ENCODE measurements around the gene ENO3. TPM values are rescaled to one million over a fixed set of nuclear protein-coding genes. Genes with fewer than 3 reads are reported as not detected.

The ENO3 gene
- total RNA-seq, 2 experiments from 2014 or later, result 26.5 to 26.8 TPM

- Mint-ChIP-seq H3K9me3 (no peaks in the 10 kb centered on the region), H3K27ac (peak overlapping the region; percentile 95), H3K4me1 (ENCODE audit: low read depth) (peaks cover 52% of the 10 kb centered on the region), H3K27me3 (no peaks in the 10 kb centered on the region), H3K36me3 (peaks cover 66% of the 10 kb centered on the region), H3K4me3 (peak overlapping the region; percentile 90)
- POLR2A ChIA-PET, result interaction anchor here (1.1 to 21.0 kb wide), 7 partner anchors 8 to 45 kb away, joined by 3 to 346 read pairs (median 4); partner anchors contain the start of genes C17orf107 and SPAG7
- intact Hi-C loops (cut with micrococcal nuclease), result loop anchor here (5.0 to 10.0 kb wide), 4 partner anchors 213 to 801 kb away; partner anchors contain the start of genes CYB5D2, DERL2, MED11 and MIS12
- peak; percentile 94 for DNase-seq
- CTCF ChIA-PET, result interaction anchor here (2.3 kb wide), 1 partner anchor 21 kb away, joined by 10 read pairs; the partner anchor contains the start of gene SPAG7
Measured at GRCh38 chr17:4945176-4945943, 5.6 kb upstream of the ENO3 start.

GRCh38 chr17:4945944-4946280 lies 5.0 kb upstream of the ENO3 start:
- intact Hi-C loops (cut with micrococcal nuclease), result loop anchor here (5.0 to 10.0 kb wide), 4 partner anchors 214 to 801 kb away; partner anchors contain the start of genes CYB5D2, DERL2, MED11 and MIS12
- H3K4me1 Mint-ChIP-seq (ENCODE audit: low read depth), result peaks cover 56% of the 10 kb centered on the region

GRCh38 chr17:4946312-4946976 lies 4.5 kb upstream of the ENO3 start:
- peaks cover 58% of the 10 kb centered on the region for H3K4me1 Mint-ChIP-seq (ENCODE audit: low read depth)
- peaks cover 57% of the 10 kb centered on the region for H3K36me3 Mint-ChIP-seq
- no peaks in the 10 kb centered on the region for H3K9me3 Mint-ChIP-seq
- H3K27me3 Mint-ChIP-seq, result no peaks in the 10 kb centered on the region
- no peak for DNase-seq
- ChIA-PET POLR2A (interaction anchor here (1.3 to 21.0 kb wide), 4 partner anchors 13 to 46 kb away, joined by 3 to 346 read pairs (median 8); partner anchors contain the start of genes C17orf107 and SPAG7), CTCF (interaction anchor here (2.3 kb wide), 1 partner anchor 20 kb away, joined by 10 read pairs; the partner anchor contains the start of gene SPAG7)
- peak overlapping the region; percentile 95 for H3K27ac Mint-ChIP-seq
- H3K4me3 Mint-ChIP-seq, result peak overlapping the region; percentile 90
- intact Hi-C loops (cut with micrococcal nuclease), result loop anchor here (5.0 to 10.0 kb wide), 4 partner anchors 214 to 802 kb away; partner anchors contain the start of genes CYB5D2, DERL2, MED11 and MIS12

More at GRCh38 chr17:4945944-4946280, 5.0 kb upstream of the ENO3 start:
- DNase-seq, result no peak
- POLR2A ChIA-PET, result interaction anchor here (1.2 to 21.0 kb wide), 5 partner anchors 13 to 46 kb away, joined by 3 to 346 read pairs (median 4); partner anchors contain the start of genes C17orf107 and SPAG7
- peak overlapping the region; percentile 90 for H3K4me3 Mint-ChIP-seq
- peaks cover 62% of the 10 kb centered on the region for H3K36me3 Mint-ChIP-seq
- H3K9me3 Mint-ChIP-seq, result no peaks in the 10 kb centered on the region
- H3K27me3 Mint-ChIP-seq, result no peaks in the 10 kb centered on the region
- H3K27ac Mint-ChIP-seq, result peak overlapping the region; percentile 95
- CTCF ChIA-PET, result interaction anchor here (2.3 kb wide), 1 partner anchor 21 kb away, joined by 10 read pairs; the partner anchor contains the start of gene SPAG7

DNA sequence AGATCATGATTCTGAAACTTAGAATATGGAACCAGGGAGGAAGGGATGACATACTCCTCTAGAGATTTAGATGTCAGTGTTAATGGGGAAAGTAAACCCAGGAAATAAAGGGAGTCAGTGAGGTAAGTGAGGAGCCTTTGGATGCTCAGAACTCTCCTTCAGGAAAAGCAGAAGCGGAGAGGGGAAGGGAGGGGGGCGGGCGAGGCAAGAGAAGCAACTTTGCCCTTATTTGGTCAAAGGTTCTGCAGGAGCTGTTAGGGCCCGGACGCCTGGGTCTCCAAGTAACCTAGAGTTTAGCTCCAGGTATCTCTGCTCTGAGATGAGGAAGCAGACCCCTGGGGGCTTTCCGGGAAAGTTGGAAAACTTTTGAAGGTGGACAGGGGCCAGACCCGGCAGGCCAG lies 3.9 kb upstream of the ENO3 start:
- H3K9me3 Mint-ChIP-seq, result no peaks in the 10 kb centered on the region
- H3K4me3 Mint-ChIP-seq, result peak overlapping the region; percentile 90
- peaks cover 57% of the 10 kb centered on the region for H3K4me1 Mint-ChIP-seq (ENCODE audit: low read depth)
- ChIA-PET CTCF (interaction anchor here (2.3 kb wide), 1 partner anchor 20 kb away, joined by 10 read pairs; the partner anchor contains the start of gene SPAG7), POLR2A (interaction anchor here (1.8 to 21.0 kb wide), 4 partner anchors 8 to 47 kb away, joined by 10 to 346 read pairs (median 38); partner anchors contain the start of genes C17orf107, CAMTA2, RNF167 and SLC25A11)
- H3K27ac Mint-ChIP-seq, result peak overlapping the region; percentile 95
- no peak for DNase-seq
- intact Hi-C loops (cut with micrococcal nuclease), result loop anchor here (5.0 to 10.0 kb wide), 4 partner anchors 215 to 802 kb away; partner anchors contain the start of genes CYB5D2, DERL2, MED11 and MIS12
- peaks cover 51% of the 10 kb centered on the region for H3K36me3 Mint-ChIP-seq
- no peaks in the 10 kb centered on the region for H3K27me3 Mint-ChIP-seq

GRCh38 chr17:4947411-4948165 lies 3.3 kb upstream of the ENO3 start:
- peak overlapping the region; percentile 90 for H3K4me3 Mint-ChIP-seq
- ChIA-PET CTCF (interaction anchor here (2.3 kb wide), 1 partner anchor 19 kb away, joined by 10 read pairs; the partner anchor contains the start of gene SPAG7), POLR2A (interaction anchor here (1.1 to 21.0 kb wide), 5 partner anchors 8 to 50 kb away, joined by 5 to 346 read pairs (median 13); partner anchors contain the start of genes C17orf107, CAMTA2, INCA1 and KIF1C)
- H3K27ac Mint-ChIP-seq, result peak overlapping the region; percentile 95
- intact Hi-C loops (cut with micrococcal nuclease), result loop anchor here (1.0 to 10.0 kb wide), 6 partner anchors 7 to 803 kb away; partner anchors contain the start of genes CYB5D2, DERL2, MED11 and MIS12
- peak; percentile 87 for DNase-seq
- H3K27me3 Mint-ChIP-seq, result no peaks in the 10 kb centered on the region
- peaks cover 52% of the 10 kb centered on the region for H3K4me1 Mint-ChIP-seq (ENCODE audit: low read depth)
- peaks cover 45% of the 10 kb centered on the region for H3K36me3 Mint-ChIP-seq
- H3K9me3 Mint-ChIP-seq, result no peaks in the 10 kb centered on the region

GRCh38 chr17:4948166-4948930 lies 2.6 kb upstream of the ENO3 start, which contains the start of gene PFN1:
PFN1 (minus strand) TSS chr17:4948530; CDS start chr17:4948394, 136 bp downstream.
- POLR2A ChIA-PET, result interaction anchor here (0.6 to 21.0 kb wide), 7 partner anchors 9 to 49 kb away, joined by 3 to 346 read pairs (median 10); partner anchors contain the start of genes C17orf107, CAMTA2, INCA1 and KIF1C
- H3K27ac Mint-ChIP-seq, result peak within 1 kb of the TSS; percentile 95
- DNase-seq, result peak; percentile 95
- H3K9me3 Mint-ChIP-seq, result no peaks in the 10 kb centered on the region
- peaks cover 44% of the 10 kb centered on the region for H3K4me1 Mint-ChIP-seq (ENCODE audit: low read depth)
- peak within 1 kb of the TSS; percentile 90 for H3K4me3 Mint-ChIP-seq
- CTCF ChIA-PET, result interaction anchor here (1.1 kb wide), 1 partner anchor 17 kb away, joined by 3 read pairs; no protein-coding TSS in a partner anchor
- intact Hi-C loops (cut with micrococcal nuclease), result loop anchor here (1.0 to 10.0 kb wide), 6 partner anchors 8 to 804 kb away; partner anchors contain the start of genes CYB5D2, DERL2, MED11 and MIS12
- H3K36me3 Mint-ChIP-seq, result peaks cover 38% of the 10 kb centered on the region
- no peaks in the 10 kb centered on the region for H3K27me3 Mint-ChIP-seq

- POLR2A ChIA-PET, result interaction anchor here (0.6 to 21.0 kb wide), 6 partner anchors 10 to 49 kb away, joined by 3 to 346 read pairs (median 12); partner anchors contain the start of genes C17orf107, CAMTA2, RNF167 and SLC25A11
- Mint-ChIP-seq H3K4me1 (ENCODE audit: low read depth) (peaks cover 41% of the 10 kb centered on the region), H3K27me3 (no peaks in the 10 kb centered on the region), H3K4me3 (peak overlapping the region; percentile 90), H3K9me3 (no peaks in the 10 kb centered on the region), H3K36me3 (peaks cover 36% of the 10 kb centered on the region), H3K27ac (peak overlapping the region; percentile 95)
- CTCF ChIA-PET, result interaction anchor here (1.1 kb wide), 1 partner anchor 17 kb away, joined by 3 read pairs; no protein-coding TSS in a partner anchor
- peak; percentile 85 for DNase-seq
- intact Hi-C loops (cut with micrococcal nuclease), result loop anchor here (1.0 to 10.0 kb wide), 7 partner anchors 9 to 804 kb away; partner anchors contain the start of genes CYB5D2, DERL2, INCA1 and KIF1C
Measured at GRCh38 chr17:4948931-4949320, 2.0 kb upstream of the ENO3 start.

DNA sequence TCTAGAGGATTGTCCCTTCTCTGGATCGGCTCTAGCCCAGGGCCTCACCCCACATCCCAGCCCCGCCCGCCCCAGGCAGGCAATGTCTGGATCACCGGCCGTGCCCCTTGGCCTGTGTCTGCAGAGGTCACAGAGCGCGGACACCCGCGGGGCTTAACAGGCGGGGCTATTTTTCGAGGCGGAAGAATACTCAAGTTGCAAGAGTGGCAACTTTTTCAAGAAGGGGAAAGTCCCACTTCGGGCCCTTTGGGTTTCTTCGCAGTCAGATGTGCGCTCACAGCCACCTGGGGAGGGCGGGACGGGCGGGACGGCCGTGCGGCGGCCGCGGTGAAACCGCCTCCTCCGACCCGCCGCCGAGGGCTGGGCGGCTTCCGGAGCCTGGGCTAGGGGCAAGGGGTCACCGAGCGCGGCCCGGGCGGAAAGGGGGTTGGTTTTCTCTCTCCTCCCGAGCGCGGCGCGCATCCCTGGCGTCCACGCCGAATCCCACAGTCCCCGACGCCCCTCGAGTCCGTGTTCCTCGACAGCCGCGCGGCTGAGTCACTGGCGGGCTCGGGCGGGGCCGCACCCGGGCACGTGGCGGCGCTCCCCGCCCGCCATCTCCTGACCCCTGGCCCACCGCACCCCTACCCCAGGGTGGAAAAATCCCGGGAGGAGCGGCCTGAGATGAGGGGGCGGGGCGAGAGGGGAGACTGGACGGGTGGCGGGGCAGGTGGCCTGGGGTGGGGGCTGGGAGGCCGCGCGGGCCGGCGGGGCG lies 1.4 kb upstream of the ENO3 start:
- ChIA-PET CTCF (interaction anchor here (1.0 to 1.1 kb wide), 2 partner anchors 16 to 18 kb away, joined by 3 read pairs; no protein-coding TSS in a partner anchor), POLR2A (interaction anchor here (0.5 to 21.0 kb wide), 7 partner anchors 10 to 50 kb away, joined by 3 to 346 read pairs (median 3); partner anchors contain the start of genes C17orf107, RNF167, SLC25A11 and SPAG7)
- Mint-ChIP-seq H3K9me3 (no peaks in the 10 kb centered on the region), H3K4me3 (peak overlapping the region; percentile 90), H3K27me3 (no peaks in the 10 kb centered on the region), H3K27ac (peak overlapping the region; percentile 95), H3K36me3 (peaks cover 31% of the 10 kb centered on the region), H3K4me1 (ENCODE audit: low read depth) (peaks cover 36% of the 10 kb centered on the region)
- peak; percentile 85 for DNase-seq
- intact Hi-C loops (cut with micrococcal nuclease), result loop anchor here (1.0 to 10.0 kb wide), 5 partner anchors 48 to 805 kb away; partner anchors contain the start of genes CYB5D2, DERL2, INCA1 and KIF1C

- H3K9me3 Mint-ChIP-seq, result no peaks in the 10 kb centered on the region
- CTCF ChIA-PET, result interaction anchor here (0.6 to 1.0 kb wide), 2 partner anchors 17 to 112 kb away, joined by 3 read pairs; no protein-coding TSS in a partner anchor
- intact Hi-C loops (cut with micrococcal nuclease), result no loop called here
- peak overlapping the region; percentile 88 for H3K4me3 Mint-ChIP-seq
- H3K27ac Mint-ChIP-seq, result peak overlapping the region; percentile 97
- POLR2A ChIA-PET, result interaction anchor here (0.5 to 21.0 kb wide), 7 partner anchors 9 to 104 kb away, joined by 3 to 346 read pairs (median 3); partner anchors contain the start of genes C17orf107, RNF167, SLC25A11 and SPAG7
- H3K36me3 Mint-ChIP-seq, result peaks cover 24% of the 10 kb centered on the region
- peak; percentile 58 for DNase-seq
- H3K27me3 Mint-ChIP-seq, result no peaks in the 10 kb centered on the region
- H3K4me1 Mint-ChIP-seq (ENCODE audit: low read depth), result peaks cover 29% of the 10 kb centered on the region
Measured at GRCh38 chr17:4950075-4950745, 709 bp upstream of the ENO3 start.
